Uterus (tissue), 4 donors: ENCODE results near the gene OR1Q1. TPM values are rescaled to one million over a fixed set of nuclear protein-coding genes. Genes with fewer than 3 reads are reported as not detected.

Experiments
- DNase-seq, 2 donors: peaks; one replicate each; pipeline ENCODE4 v3.0.0-alpha.2; 2019 to 2020
- H3K27ac ChIP-seq, 2 donors: fragments of 200-600 bp; sonication (generic); 1 replicate in 1 of 2; 2 replicates in 1 of 2; pipeline ENCODE4 v1.5.1; 2016 to 2018
- H3K27me3 ChIP-seq, 2 donors: fragments of 200-600 bp; sonication (generic); one replicate each; pipeline ENCODE4 v1.5.1; 2018 to 2019; ENCODE audit warnings: control low read depth in 1 of 2
- H3K36me3 ChIP-seq, 2 donors: fragments of 200-600 bp; sonication (generic); one replicate each; pipeline ENCODE4 v1.5.1; 2019; ENCODE audit warnings: control low read depth in 1 of 2
- H3K4me1 ChIP-seq, 2 donors: fragments of 200-600 bp; sonication (generic); one replicate each; pipeline ENCODE4 v1.5.1; 2018 to 2019; ENCODE audit warnings: control low read depth in 1 of 2
- H3K4me3 ChIP-seq, 2 donors: fragments of 200-600 bp; sonication (generic); 1 replicate in 1 of 2; 2 replicates in 1 of 2; pipeline ENCODE4 v1.5.1; 2018 to 2019; ENCODE audit warnings: mild to moderate bottlenecking in 1 of 2
- H3K9me3 ChIP-seq, 2 donors: fragments of 200-600 bp; sonication (generic); one replicate each; pipeline ENCODE4 v1.5.1; 2019; ENCODE audit warnings: control low read depth in 1 of 2
- POLR2A ChIP-seq, 2 donors: fragments of 450-650 bp; IDR thresholded peaks; one replicate each; pipeline ENCODE4 v1.6.1; 2016; ENCODE audit warnings: antibody characterized with exemption in 2 of 2, mild to moderate bottlenecking in 1 of 2, moderate library complexity in 1 of 2
- intact Hi-C: fragments of 100-400 bp; cut with DNase I; formaldehyde crosslinking; loops from one replicate; pipeline ENCODE4 v1.15.1; 2023; ENCODE audit warnings: low total_unique reads
- total RNA-seq, 4 donors: library from RNA; depleted of rRNA in 3 of 4; stranded (reverse); fragments of >200 nt in 3 of 4; gene quantifications; one replicate each; pipeline versions ENCODE4 v1.1.0 to v1.2.4, GENCODE V29; 2014 to 2023
- TF ChIP-seq, protein P1 (sequence below), 4 experiments: fragments of 200-600 bp in 2 of 4; fragments of 450-650 bp in 2 of 4; sonication (generic) in 2 of 4; IDR thresholded peaks; one replicate each; pipeline ENCODE4 v1.5.1; 2016 to 2019; ENCODE audit warnings: antibody characterized with exemption in 4 of 4, mild to moderate bottlenecking in 2 of 4, moderate library complexity in 1 of 4
- donor health status: DM: yes; HTN: yes; CAD: no.

OR1Q1 gene
- total RNA-seq, 4 donors from 2014 or later: not detected

- TF ChIP-seq, protein P1, sequence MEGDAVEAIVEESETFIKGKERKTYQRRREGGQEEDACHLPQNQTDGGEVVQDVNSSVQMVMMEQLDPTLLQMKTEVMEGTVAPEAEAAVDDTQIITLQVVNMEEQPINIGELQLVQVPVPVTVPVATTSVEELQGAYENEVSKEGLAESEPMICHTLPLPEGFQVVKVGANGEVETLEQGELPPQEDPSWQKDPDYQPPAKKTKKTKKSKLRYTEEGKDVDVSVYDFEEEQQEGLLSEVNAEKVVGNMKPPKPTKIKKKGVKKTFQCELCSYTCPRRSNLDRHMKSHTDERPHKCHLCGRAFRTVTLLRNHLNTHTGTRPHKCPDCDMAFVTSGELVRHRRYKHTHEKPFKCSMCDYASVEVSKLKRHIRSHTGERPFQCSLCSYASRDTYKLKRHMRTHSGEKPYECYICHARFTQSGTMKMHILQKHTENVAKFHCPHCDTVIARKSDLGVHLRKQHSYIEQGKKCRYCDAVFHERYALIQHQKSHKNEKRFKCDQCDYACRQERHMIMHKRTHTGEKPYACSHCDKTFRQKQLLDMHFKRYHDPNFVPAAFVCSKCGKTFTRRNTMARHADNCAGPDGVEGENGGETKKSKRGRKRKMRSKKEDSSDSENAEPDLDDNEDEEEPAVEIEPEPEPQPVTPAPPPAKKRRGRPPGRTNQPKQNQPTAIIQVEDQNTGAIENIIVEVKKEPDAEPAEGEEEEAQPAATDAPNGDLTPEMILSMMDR (IDR thresholded peaks at IDR 0.05): no peak
- TF ChIP-seq POLR2A (IDR thresholded peaks at IDR 0.05): no peak
- Histone ChIP-seq H3K27ac (no peak within 1 kb of the TSS), H3K9me3 (no peaks in the 10 kb centered on the region), H3K36me3 (no peaks in the 10 kb centered on the region), H3K4me3 (no peak within 1 kb of the TSS), H3K4me1 (no peaks in the 10 kb centered on the region), H3K27me3 (no peaks in the 10 kb centered on the region)
- intact Hi-C loops: no loop called here
- DNase-seq: no peak
These were observed 43.0 kb downstream of the OR1Q1 start, which contains the start of gene OR1B1 for GRCh38 chr9:122657527-122657926. TSS of gene OR1B1 (minus strand) at chr9:122657627.

GRCh38 chr9:122661416-122661815, 46.9 kb downstream of the OR1Q1 start, which contains the start of gene OR1L1:
TSS of gene OR1L1 (plus strand) at chr9:122661716. CDS start at chr9:122661716, 0 bp downstream.
- Histone ChIP-seq H3K4me1 (no peaks in the 10 kb centered on the region), H3K4me3 (no peak within 1 kb of the TSS), H3K9me3 (no peaks in the 10 kb centered on the region), H3K27ac (no peak within 1 kb of the TSS), H3K27me3 (no peaks in the 10 kb centered on the region), H3K36me3 (no peaks in the 10 kb centered on the region)
- intact Hi-C loops: no loop called here
- TF ChIP-seq POLR2A (IDR thresholded peaks at IDR 0.05): no peak
- TF ChIP-seq, protein P1 (IDR thresholded peaks at IDR 0.05): no peak
- no peak for DNase-seq

Other genes with a start within 250 kb of the OR1Q1 start
- 10 to 100 TPM in 2 of 4 donors, 1 to 10 TPM in 2; 2.1 to 20.6 (median 7.4) TPM for gene PTGS1, start 243.7 kb upstream of the OR1Q1 start, total RNA-seq
- not detected for gene OR1J1, start 136.8 kb upstream of the OR1Q1 start, total RNA-seq
- not detected for gene OR1J2, start 103.9 kb upstream of the OR1Q1 start, total RNA-seq
- not detected for gene OR1J4, start 95.6 kb upstream of the OR1Q1 start, total RNA-seq
- not detected for gene OR1N1, start 87.4 kb upstream of the OR1Q1 start, total RNA-seq
- not detected for gene OR1N2, start 61.6 kb upstream of the OR1Q1 start, total RNA-seq
- under 1 TPM in 2 of 4 donors, not detected in 2; 0.27 to 0.28 TPM for gene OR1L8, start 31.4 kb upstream of the OR1Q1 start, total RNA-seq
- under 1 TPM in 1 of 4 donors, not detected in 3; 0.41 TPM for gene OR1B1, start 42.9 kb downstream of the OR1Q1 start, total RNA-seq
- not detected for gene OR1L1, start 47.0 kb downstream of the OR1Q1 start, total RNA-seq
- gene OR1L3, start 60.4 kb downstream of the OR1Q1 start, total RNA-seq: not detected
- gene OR1L4, start 109.3 kb downstream of the OR1Q1 start, total RNA-seq: not detected
- gene OR1L6, start 127.6 kb downstream of the OR1Q1 start, total RNA-seq: not detected
- not detected for gene OR5C1, start 174.2 kb downstream of the OR1Q1 start, total RNA-seq
- not detected for gene OR1K1, start 185.4 kb downstream of the OR1Q1 start, total RNA-seq
- 10 to 100 TPM; 16.9 to 74.0 (median 21.1) TPM for gene PDCL, start 213.8 kb downstream of the OR1Q1 start, total RNA-seq